NCI-H2196 (cell line): ENCODE measurements around the gene PRR5.
A peak's percentile ranks its signal among the peaks of the same experiment; 100 is the strongest.
"Not testable (repeated sequence)": the region's sequence is repeated elsewhere in the genome, so short reads cannot be mapped to it uniquely, and the experiment has no call there.

ENCODE experiments used
- DNase-seq: peaks from one replicate; lab custom pipeline; 2025; ENCODE audit not compliant: unreplicated experiment; lab: John Stamatoyannopoulos, UW

PRR5 gene

DNA sequence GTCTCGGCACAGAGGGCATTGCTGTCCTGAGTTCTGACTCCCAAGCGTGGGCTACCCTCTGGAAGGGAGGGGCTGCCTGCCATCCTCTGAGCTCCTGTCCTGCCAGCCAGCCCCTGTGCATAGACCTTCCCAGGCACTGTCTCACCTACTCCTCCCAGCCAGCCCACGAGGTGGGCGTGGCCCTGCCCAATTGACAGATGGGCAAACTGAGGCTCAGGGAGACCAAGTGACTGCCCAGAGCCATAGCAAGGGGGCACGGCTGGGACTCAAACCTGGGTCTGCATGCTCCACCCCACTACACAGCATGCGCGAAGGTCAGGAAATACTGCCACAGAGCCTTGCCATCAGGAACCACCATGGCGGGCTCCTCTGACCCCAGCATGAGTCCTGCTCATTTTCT is 29.4 kb upstream of the PRR5 start:
- no peak for DNase-seq

DNA sequence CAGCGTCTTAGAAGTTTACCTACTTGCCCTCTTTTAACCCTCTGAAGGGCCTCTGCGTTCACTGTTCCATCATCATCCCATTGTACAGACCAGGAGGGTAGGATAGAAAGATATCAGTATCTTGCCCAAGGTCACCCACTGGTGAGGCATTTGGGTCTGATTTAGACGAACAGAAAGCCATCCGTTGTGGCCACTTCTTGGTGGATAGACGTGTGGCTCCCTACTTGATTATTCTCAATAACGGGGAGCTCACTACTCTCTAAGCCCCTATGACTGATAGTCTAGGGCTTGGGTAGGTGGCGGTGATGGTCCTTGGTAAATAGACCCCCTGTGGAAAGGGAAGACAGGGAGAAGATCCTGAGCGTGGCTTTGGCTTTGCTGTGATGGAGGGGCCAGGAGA is 28.6 kb upstream of the PRR5 start:
- DNase-seq: no peak

DNA sequence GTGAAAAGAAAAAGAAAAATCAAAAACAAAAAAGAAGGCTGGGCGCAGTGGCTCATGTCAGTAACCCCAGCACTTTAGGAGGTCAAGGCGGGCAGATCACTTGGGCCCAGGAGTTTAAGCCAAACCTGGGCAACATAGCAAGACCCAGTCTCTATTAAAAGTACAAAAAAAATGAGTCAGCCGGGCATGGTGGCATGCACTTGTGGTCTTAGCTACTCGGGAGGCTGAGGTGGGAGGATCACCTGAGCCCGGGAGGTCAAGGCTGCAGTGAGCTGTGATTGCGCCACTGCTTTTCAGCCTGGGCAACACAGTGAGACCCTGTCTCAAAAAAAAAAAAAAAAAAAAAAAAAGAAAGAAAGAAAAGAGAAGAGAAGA is 26.0 kb upstream of the PRR5 start:
- DNase-seq: not testable (repeated sequence)

DNA sequence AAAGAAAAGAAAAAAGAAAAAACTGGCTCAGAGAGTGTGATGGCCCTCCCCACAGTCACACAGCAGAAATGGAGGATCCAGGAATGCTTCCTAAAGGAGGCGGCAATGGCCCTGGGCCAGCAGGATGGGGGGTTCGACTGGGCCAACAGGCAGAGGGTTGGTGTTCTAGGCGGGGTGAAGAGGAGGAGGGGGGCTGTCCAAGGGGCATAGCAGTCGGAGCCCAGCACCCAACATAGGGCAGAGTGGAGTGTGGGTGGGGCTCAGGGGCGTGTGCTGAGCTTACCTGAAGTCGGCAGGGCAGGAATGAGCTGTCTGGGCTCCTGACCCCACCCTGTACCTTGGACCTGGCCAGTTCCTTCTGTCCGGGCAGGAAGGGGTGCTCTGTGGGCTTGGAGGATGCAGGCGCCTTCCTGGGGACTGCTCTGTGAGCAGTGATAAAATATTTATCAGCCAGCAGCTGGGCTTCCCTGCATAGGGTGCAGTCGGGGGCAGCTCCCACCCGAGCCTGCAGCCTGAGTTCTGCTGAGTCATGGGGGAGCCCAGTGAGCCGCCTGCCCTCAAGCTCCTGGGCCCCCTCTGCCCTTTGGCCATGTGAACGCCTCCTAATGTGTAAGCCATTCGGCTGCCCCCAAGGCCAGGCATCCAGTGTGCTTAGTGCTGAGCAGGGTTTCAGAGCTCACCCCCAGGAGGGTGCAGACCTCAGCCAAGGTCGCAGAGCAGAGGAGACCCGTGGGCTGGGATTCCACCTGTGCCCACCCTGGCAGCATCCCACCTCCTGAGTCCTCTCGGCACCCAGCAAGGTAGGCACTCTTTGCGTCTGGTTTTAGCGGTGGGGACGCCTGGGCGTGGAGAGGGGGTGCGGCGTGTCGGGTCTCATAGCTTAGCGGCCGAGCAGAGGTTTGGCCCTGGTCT is 25.3 kb upstream of the PRR5 start:
- no peak for DNase-seq

DNA sequence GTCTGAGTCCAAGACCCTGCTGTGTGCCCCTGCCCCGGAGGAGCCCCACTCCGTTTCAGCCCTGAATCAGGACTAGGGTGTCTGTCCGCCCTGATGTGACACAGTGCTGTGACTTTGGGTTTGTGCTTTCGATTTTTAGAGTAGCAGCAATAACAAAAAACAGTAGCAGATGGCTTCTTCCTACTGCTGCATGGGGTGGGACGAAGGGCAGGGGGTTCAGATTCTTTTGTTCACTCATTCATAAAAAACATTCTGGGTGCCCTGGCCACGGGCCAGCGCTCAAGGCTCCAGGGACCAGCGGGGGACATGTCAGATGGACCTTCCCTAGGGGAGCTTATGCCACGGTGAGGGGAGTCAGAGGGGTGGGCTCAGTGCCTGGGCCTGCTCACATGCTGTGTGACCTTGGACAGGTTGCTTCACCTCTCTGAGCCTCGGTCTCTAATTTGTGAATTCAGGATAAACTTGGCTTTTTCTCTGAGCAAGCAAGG is 24.6 kb upstream of the PRR5 start:
- no peak for DNase-seq

DNA sequence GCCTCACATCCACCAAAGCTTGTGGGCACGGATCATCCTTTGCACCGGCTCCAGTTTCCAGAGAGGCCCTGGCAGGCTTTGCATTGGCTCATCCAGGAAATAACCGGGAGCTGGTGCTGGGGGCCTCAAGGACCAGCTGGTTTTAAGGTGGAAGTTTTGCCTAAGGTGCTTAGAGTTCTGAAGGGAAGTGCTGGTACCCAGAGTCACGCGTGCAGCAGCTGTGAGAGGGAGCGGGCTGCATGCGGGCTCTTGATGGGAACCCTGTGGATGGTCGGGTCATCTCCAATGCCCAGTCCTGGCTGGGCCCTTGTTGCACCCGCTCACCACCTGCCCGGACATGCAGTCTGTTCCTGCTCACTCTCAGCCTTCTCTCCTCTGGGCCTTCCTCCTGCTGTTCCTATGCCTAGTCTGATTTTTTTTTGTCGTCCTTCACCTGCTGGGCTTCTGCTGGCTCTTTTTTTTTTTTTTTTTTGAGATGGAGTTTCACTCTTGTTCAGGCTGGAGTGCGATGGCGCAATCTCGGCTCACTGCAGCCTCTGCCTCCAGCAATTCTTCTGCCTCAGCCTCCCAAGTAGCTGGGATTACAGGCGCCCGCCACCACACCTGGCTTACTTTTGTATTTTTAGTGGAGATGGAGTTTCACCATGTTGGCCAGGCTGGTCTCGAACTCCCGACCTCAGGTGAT is 24.0 kb upstream of the PRR5 start:
- DNase-seq: no peak

DNA sequence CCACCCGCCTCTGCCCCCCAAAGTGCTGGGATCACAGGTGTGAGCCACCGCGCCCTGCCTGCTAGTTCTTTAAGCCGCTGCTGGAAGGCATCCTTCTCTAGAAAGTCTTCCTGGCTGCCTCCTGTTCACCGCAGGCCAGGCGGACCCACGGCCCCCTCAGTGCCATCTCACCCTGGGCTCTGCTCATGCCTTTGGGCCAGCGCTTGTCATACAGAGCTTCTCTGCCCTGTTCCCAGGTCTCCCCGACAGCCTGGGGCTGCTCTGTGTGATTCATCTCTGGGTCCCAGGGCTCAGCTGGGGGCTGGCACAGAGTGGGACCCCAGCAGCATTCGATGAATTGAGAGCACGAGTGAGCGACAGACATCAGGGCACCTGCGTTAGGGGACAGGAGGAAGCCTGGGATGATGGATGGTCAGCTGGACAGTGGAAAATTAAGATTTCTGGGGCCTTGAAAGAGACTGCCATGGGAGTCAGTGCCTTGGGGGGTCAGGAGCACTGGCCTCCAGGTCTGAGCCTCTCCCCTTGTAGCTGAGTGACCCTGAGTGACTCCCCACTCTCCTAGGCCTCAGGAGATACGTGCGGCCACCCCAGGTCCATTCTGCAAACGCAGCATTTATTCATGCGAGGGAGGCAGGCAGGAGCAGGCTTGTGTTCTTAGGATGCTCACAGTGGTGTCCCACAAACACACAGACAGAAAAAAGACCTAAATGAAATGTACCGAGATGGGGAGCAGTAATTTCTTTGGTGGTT is 23.3 kb upstream of the PRR5 start:
- no peak for DNase-seq

DNA sequence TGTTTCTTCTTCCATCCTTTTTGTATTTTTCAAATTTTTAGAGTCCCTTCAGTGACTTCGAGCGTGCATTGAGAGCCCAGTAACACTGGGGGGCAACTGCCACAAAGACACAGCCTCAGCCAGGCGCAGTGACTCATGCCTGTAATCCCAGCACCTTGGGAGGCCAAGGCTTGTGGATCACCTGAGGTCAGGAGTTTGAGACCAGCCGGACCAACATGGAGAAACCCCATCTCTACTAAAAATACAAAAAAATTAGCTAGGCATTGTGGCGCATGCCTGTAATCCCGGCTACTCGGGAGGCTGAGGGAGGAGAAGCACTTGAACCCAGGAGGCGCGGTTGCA is 22.7 kb upstream of the PRR5 start:
- DNase-seq: not testable (repeated sequence)

DNA sequence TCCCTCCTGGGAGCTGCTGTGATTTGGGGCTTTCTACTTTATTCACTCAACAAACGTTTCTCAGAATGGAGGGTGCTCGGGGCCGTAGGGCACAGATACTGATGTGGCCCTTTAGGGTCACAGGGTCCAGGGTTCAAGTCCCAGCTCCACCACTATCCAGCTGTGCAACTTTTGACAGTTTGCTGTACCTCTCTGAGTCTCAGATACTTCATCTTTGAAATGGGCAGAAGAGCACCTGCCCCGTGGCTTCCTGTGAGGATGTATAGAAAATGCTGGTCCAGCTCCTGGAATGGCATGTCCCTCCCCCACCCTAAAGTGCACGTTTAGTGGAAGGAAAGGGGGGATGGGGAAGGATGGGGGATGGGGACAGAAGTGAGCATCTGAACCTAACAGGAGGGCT is 21.9 kb upstream of the PRR5 start:
- no peak for DNase-seq

DNA sequence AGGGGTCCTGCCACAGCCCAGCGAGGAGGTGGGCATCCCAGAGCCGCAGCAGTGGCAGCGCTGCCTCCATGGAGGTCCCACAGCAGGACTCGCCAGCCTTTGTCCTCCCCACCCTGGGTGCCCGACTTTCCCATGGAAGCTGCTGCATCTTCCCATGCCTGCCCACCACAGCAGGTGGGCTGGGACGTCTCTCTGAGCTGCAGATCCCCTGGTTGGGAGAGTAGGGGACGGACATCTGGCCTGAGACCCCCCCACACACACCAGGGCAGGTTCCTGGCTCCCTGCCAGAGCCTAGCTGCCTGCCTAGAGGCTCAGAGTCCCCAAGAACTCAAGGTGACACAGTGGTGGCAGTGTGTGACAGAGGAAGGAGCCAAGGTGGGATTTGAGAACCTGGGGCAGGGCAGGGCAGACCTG is 21.5 kb upstream of the PRR5 start:
- no peak for DNase-seq

DNA sequence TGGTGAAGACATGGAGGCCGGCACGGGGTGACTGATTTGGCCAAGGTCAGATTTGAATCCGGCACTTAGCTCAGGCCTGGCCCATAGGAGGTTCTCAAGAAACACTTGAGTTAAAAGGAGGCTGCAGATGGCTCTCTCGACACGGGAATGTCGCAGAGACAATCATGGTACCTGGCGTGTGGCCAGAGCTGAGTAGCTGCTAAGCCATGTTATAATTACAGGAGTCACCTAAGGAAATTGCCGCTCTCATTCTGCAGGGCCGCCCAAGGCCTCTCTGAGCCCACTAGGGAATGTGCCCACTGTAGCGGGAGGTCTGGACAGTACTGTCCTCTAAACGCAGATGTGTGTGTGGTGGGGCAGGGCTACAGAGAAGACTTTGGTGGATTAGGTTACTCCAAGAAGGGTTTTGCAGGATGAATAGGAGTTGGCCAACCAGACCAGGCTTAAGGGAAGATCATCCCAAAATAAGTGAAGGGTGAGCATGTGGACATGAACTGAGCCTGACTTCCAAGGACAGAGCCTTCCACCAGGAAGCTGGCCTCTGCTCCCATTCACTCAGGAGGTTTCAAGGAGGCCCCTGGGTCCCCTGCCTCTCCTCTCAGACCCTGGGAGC is 19.3 kb upstream of the PRR5 start:
- no peak for DNase-seq

DNA sequence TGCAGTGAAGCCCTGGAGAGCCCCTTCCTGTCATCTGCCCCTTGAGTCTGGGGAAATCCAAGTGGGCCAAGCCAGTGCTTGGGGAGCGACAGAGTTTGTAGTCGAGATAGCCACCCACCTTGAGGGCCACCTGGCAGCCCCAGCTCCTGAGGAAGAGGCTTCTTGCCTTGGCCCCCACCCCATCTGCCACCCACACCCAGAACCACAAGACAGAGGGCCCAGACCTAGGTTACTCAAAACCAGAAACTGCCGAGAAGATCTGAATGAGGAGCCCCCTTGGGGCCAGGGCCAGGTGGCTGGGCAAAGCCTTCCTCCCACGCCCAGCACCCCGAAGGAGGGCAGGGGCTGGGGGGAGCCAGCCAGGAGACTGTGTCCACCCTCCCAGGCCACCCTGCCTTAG is 18.8 kb upstream of the PRR5 start:
- no peak for DNase-seq

DNA sequence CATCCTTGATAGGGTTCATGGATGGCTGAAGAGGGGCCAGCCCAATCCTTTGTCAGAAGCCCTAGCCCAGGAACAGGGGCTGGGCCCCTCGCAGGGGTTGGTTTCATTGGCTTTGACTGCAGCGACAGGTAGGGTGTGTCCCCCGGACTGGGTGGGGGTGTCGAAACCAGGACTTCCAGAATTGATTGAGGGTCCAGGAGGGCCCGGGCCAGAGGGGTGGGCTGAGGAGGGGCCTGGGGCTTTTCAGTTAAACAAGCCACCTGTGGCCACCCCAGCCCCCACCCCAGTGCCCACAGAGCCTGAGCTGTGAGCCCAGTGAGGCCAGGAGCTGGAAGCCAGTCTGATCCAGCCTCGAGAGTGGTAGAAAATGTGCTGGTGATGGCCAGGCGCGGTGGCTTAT is 18.1 kb upstream of the PRR5 start:
- no peak for DNase-seq

DNA sequence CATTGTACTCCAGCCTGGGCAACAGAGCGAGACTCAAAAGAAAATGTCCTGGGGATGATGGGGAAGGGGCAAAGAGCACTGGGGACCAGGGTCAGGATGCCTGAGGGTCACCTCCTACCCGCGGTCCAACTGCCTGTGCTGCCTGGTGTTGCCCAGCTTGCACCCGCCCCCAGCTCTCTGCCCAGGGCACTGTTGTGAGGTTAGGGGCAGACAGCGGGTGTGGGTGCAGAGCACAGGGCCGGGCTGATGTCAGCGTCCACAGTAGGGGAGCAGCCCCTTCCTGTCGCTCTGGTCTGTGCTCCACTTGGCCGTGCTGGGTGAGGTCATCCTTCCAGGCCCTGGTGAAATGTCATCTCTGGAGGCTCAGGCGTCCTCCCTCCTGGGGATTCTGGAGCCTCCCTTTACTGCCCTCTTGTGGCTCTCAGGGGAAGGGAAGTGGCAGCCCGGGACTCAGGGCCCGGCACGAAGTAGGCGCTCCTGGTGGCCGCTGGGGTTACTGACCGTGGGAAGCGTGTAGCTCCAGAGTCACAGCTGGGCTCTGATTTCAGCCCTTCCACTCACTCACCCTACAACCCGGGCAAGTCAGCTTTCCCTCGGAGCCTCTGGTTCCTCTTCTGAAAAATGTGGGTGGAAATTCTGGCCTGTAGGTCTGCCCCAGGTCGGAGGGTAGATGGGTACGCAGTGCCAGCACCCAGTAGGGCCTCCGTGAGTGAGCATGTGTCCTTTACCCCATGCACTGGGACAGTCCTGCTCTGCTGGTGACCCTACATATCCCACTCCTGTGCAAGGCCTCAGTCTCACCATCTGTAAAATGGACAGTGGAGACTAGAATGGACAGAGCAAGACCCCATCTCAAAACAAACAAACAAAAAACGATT is 17.3 kb upstream of the PRR5 start:
- peak; percentile 94 for DNase-seq

DNA sequence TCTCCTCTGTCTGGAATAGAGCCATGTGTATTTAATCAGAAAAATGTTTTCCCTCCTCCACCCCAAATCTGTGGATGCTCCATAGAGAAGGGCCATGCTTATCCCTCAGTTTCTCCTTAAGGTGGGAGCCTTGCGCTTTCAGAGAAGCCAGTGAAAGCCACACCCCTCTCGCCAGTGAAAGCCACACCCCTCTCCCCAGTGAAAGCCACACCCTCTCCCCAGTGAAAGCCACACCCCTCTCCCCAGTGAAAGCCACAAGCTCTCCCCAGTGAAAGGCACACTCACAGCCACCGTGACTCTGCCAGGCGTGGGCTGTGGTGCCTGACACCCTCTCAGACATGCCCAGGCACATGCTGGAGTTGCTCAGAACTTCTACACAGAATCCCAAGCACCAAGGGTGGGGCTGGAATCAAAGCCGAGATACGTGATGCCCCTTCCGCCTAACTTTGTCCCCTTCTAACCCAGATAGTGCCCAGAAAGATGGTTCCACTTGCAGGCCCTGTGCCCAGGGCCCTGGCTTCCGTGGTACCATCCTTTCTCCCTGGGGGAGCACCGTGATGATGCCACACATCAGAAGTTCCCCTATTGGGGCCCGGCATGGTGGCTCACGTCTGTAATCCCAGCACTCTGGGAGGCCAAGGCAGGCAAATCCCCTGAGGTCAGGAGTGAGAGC is 16.5 kb upstream of the PRR5 start:
- peak; percentile 47 for DNase-seq

DNA sequence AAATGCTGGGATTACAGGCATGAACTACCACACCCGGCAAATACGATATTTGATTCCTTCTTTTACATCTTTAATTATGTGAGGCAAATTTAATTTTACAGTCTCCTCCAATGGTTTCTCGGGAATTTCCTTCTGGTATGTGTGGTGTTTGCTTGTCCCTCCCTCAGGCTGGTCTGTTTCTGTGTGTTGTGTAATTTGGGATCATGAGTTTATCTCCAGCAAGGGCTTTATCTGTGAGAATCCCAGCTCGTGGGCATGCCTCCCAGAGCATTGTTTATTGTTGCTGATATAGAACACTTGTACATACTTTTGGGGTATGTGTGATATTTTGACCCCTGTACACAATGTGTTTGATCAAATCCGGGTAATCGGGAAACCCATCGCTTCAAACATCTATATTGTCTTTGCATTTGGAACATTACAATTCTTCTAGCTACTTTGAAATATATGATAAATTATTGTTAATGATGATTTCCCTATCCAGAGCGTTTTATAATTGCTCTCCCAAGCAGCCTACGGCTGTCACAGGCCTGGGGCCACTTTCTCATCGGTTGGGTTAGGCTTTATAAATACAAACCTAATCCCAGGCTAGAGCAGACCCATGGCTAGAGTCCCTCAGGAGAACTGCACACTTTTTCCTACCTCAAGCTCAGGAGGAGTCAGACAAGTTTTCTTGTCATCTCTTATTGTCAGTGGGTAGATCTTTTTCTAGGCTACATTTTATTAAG is 15.0 kb upstream of the PRR5 start:
- DNase-seq: no peak

DNA sequence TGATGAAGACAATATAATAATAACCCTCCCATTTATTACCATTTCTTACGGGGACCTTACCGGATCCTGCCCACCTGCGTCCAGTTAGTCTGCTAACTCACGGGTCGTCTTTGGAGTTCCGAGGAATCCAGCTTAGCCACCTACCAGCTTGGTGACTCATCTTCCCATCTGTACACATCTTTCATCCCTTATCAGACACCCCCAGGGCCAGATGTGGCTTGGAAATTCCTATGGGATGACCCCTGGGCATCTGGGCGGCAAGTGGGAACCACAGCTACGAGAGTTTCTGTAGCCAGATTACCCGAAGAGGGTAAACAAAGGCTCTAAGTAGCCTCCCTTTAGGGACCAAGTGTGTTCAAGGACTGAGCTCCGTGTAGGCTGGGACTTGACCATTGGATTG is 12.8 kb upstream of the PRR5 start:
- no peak for DNase-seq

DNA sequence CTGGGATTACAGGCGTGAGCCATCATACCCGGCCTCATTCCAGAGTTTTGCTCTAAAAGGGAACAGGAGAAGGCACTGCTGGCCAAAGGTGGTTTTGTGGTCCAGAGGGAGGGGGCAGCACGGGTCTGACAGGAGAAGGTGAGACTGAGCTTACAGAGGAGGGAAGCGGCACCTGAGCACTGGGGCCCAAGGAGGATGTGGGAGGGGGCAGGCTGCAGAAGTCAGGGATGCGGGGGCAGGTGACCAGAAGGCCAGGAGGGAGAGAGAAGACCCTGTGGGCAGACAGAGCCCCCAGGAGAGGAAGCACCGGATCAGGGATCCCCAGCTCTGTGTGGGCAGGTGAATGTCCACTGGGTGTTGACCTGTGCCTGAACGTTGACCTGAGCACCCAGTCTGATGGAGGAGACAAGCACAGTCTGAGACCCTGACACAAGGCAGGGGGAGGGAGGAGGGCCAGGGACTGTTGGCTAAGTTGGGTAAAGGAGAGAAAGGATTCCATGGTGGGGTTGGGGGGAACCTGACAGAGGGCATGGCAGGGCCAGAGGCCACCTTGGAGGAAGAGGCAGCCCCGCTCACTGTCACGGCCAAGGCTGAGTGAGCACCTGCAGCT is 12.0 kb upstream of the PRR5 start:
- no peak for DNase-seq
